ENCODE measurements around the gene BTG4.

GRCh38 chr11:111456086-111456858 is 55.9 kb downstream of the BTG4 start:
- no peak for TF ChIP-seq TAF1 (IDR thresholded peaks at IDR 0.05; ENCODE audit: borderline replicate concordance, insufficient read depth, low read length)
- TF ChIP-seq POLR2AphosphoS5 (IDR thresholded peaks at IDR 0.05; ENCODE audit: low read depth, low read length), result no peak
- no peak for TF ChIP-seq FOXP2 (optimal IDR thresholded peaks at IDR 0.05; ENCODE audit: borderline replicate concordance, extremely low read depth, extremely low read length, insufficient read depth)
- no peak for TF ChIP-seq REST (IDR thresholded peaks at IDR 0.05; ENCODE audit: insufficient read depth in 1 of 2, low read depth in 2 of 2, low read length in 2 of 2)

All from PFSK-1 (cell line).